ENCODE measurements around the gene DPYSL4. TPM values are rescaled to one million over a fixed set of nuclear protein-coding genes. Genes with fewer than 3 reads are reported as not detected.

Gene DPYSL4
- total and polyA plus RNA-seq, 2 of the 4 experiments (the other 2 are of a cell fraction), result 8.1 to 30.5 TPM

GRCh38 chr10:132224343-132225072 lies 37.8 kb downstream of the DPYSL4 start:
- H3K36me3 ChIP-seq (ENCODE audit: control insufficient read depth, insufficient read depth, low read length), result no peaks in the 10 kb centered on the region
- no peak overlapping the region for H3K23ac ChIP-seq (ENCODE audit: low read depth, low read length)
- H3K9me3 ChIP-seq (ENCODE audit: control insufficient read depth, insufficient read depth, low read length), result no peaks in the 10 kb centered on the region
- no peak overlapping the region for H3K18ac ChIP-seq (ENCODE audit: low read depth, low read length)
- no peak overlapping the region for H3K4ac ChIP-seq (ENCODE audit: low read depth, low read length)
- no peak overlapping the region for H2BK5ac ChIP-seq (ENCODE audit: low read depth, low read length, poor library complexity, severe bottlenecking)
- H3K14ac ChIP-seq (replicated peaks; ENCODE audit: low read depth, low read length), result no peak overlapping the region
- H2BK20ac ChIP-seq (ENCODE audit: low read depth, low read length), result no peak overlapping the region
- CTCF ChIA-PET, result no interaction called here
- H2AK9ac ChIP-seq (replicated peaks; ENCODE audit: low read depth, low read length, poor library complexity), result no peak overlapping the region
- dilution Hi-C loops (cut with HindIII; ENCODE audit: low sequenced_read_pairs, unreplicated experiment) (loop anchor here (25.0 kb wide), 1 partner anchor 113 kb away; the partner anchor contains the start of gene LRRC27), intact Hi-C loops (cut with micrococcal nuclease) (no loop called here), in situ Hi-C loops (cut with MboI; ENCODE audit: low sequenced_read_pairs) (loop anchor here (5.0 to 10.0 kb wide), 3 partner anchors 123 to 410 kb away; no protein-coding TSS in a partner anchor)
- peak overlapping the region; percentile 21 for H2AFZ ChIP-seq (replicated peaks; ENCODE audit: low read length, poor library complexity)
- no peaks in the 10 kb centered on the region for H3K4me1 ChIP-seq (ENCODE audit: control insufficient read depth, insufficient read depth, low read length)
- POLR2A ChIA-PET (ENCODE audit: unreplicated experiment), result no interaction called here
- no peak overlapping the region for H2BK120ac ChIP-seq (ENCODE audit: low read depth, low read length)
- H3K9me1 ChIP-seq (ENCODE audit: insufficient read depth, low read length), result no peaks in the 10 kb centered on the region
- no peak overlapping the region for H3K27ac ChIP-seq (ENCODE audit: insufficient read depth, low read length)
- DNase-seq, result peak; percentile 3
- no peak overlapping the region for H4K5ac ChIP-seq (ENCODE audit: low read depth, low read length)
- TF ChIP-seq POLR2A (IDR thresholded peaks at IDR 0.05; ENCODE audit: low read depth, low read length) (no peak), CEBPB (IDR thresholded peaks at IDR 0.05; ENCODE audit: low read depth, low read length) (no peak), CTCF (conservative IDR thresholded peaks at IDR 0.05; ENCODE audit: low read depth, low read length) (0 out of 2 replicates have a peak, but pooled peaks have one; percentile 6)
- no peak overlapping the region for H3K9ac ChIP-seq (ENCODE audit: low read depth, low read length)
- no peaks in the 10 kb centered on the region for H3K27me3 ChIP-seq (ENCODE audit: control insufficient read depth, insufficient read depth, low read length)
- H4K91ac ChIP-seq (ENCODE audit: insufficient read depth, low read depth, low read length), result no peak overlapping the region
- no peaks in the 10 kb centered on the region for H4K20me1 ChIP-seq (ENCODE audit: insufficient read depth, low read length)
- H3K56ac ChIP-seq (ENCODE audit: extremely low read depth, insufficient read depth, low read length), result no peak overlapping the region
- BruUV-seq (replicated peaks), result no TSS peak
- no peak overlapping the region for H2AK5ac ChIP-seq (ENCODE audit: low read depth, low read length)
- H2BK15ac ChIP-seq (ENCODE audit: low read depth, low read length), result no peak overlapping the region
- no peak overlapping the region for H3K4me2 ChIP-seq (ENCODE audit: low read depth, low read length)
- ATAC-seq (ENCODE audit: low read depth), result no peak
- H4K8ac ChIP-seq (ENCODE audit: low read depth in 2 of 2, low read length in 2 of 2), result no peak overlapping the region
- WGBS, 2 experiments (ENCODE audit: extremely low coverage in 2 of 2, insufficient read length in 1 of 2), result 81% methylated on average over 6 of the region's 20 CpGs; no CpG with 5 or more reads in 1 of the 2 experiments
- H3K4me3 ChIP-seq (ENCODE audit: insufficient read depth, low read depth, low read length), result no peak overlapping the region
- no peaks in the 10 kb centered on the region for H3K79me1 ChIP-seq (ENCODE audit: low read depth in 1 of 2, low read length in 2 of 2)

Data from IMR-90 (cell line).